Esophagus muscularis mucosa (tissue), 4 donors: ENCODE results near the gene RDH12.

Experiments used
- EP300 ChIP-seq: sonication (generic); formaldehyde crosslinking; IDR thresholded peaks from one replicate; pipeline ENCODE4 v1.6.1; 2017; ENCODE audit warnings: antibody characterized with exemption
- POLR2A ChIP-seq: fragments of 450-650 bp; IDR thresholded peaks from one replicate; pipeline ENCODE4 v1.6.1; 2017; ENCODE audit warnings: antibody characterized with exemption, moderate library complexity, mild to moderate bottlenecking, low read depth
- TF ChIP-seq, protein P1 (sequence below), 3 experiments: fragments of 200-600 bp in 2 of 3; fragments of 450-650 bp in 1 of 3; sonication (generic) in 2 of 3; IDR thresholded peaks; one replicate each; pipeline ENCODE4 v1.5.1; 2017 to 2019; ENCODE audit warnings: antibody characterized with exemption in 3 of 3, mild to moderate bottlenecking in 2 of 3, moderate library complexity in 1 of 3

DNA sequence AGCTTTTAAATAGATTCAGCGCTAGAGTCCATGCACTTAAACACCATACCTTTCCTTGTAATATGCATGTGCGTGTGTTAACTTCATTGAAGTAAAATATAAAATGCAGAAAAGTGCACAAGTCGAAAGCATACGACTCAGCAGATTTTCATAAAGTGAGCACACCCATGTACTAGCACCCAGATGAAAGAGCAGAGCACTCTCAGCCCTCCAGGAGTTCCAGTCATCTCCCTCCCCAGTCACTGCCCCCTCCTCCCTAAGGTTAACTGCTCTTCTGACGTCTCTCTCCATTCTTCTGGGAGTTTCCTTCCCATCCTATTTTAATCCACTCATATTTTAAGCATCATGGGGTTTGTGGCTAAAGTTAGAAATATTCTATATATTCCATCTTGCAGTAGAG, 20.2 kb downstream of the RDH12 start:
- TF ChIP-seq, protein P1, sequence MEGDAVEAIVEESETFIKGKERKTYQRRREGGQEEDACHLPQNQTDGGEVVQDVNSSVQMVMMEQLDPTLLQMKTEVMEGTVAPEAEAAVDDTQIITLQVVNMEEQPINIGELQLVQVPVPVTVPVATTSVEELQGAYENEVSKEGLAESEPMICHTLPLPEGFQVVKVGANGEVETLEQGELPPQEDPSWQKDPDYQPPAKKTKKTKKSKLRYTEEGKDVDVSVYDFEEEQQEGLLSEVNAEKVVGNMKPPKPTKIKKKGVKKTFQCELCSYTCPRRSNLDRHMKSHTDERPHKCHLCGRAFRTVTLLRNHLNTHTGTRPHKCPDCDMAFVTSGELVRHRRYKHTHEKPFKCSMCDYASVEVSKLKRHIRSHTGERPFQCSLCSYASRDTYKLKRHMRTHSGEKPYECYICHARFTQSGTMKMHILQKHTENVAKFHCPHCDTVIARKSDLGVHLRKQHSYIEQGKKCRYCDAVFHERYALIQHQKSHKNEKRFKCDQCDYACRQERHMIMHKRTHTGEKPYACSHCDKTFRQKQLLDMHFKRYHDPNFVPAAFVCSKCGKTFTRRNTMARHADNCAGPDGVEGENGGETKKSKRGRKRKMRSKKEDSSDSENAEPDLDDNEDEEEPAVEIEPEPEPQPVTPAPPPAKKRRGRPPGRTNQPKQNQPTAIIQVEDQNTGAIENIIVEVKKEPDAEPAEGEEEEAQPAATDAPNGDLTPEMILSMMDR (IDR thresholded peaks at IDR 0.05), result no peak
- no peak for TF ChIP-seq EP300
- TF ChIP-seq POLR2A, result no peak
